GM12874 (cell line): ENCODE measurements around the gene MAD2L2.

ENCODE experiments used
- CTCF ChIP-seq: IDR thresholded peaks from 2 replicates; pipeline ENCODE4 v1.5.1; 2011; ENCODE audit warnings: low read depth, mild to moderate bottlenecking, control low read depth, low read length, moderate library complexity; ENCODE audit not compliant: insufficient read depth

Gene MAD2L2

GRCh38 chr1:11654939-11655808, 25.8 kb downstream of the MAD2L2 start:
- no peak for TF ChIP-seq CTCF

- TF ChIP-seq CTCF, result no peak
Observed at GRCh38 chr1:11654137-11654938, 26.6 kb downstream of the MAD2L2 start, which contains the start of the genes FBXO2 and FBXO44. Gene FBXO2, minus strand, starts transcription at chr1:11654429. Its CDS starts 89 bp downstream, at chr1:11654340. Gene FBXO44, plus strand, starts transcription at chr1:11654877. Its CDS starts 959 bp downstream, at chr1:11655836.

GRCh38 chr1:11653861-11654136, 27.1 kb downstream of the MAD2L2 start:
- no peak for TF ChIP-seq CTCF

- no peak for TF ChIP-seq CTCF
Observed at GRCh38 chr1:11653101-11653860, 27.7 kb downstream of the MAD2L2 start.

GRCh38 chr1:11652203-11652780, 28.7 kb downstream of the MAD2L2 start:
- no peak for TF ChIP-seq CTCF

- no peak for TF ChIP-seq CTCF
Observed at GRCh38 chr1:11651017-11651416, 29.9 kb downstream of the MAD2L2 start.
